GM10266 (cell line): ENCODE results near the gene NIPAL3.

Source experiments
- DNase-seq: peaks from one replicate; pipeline ENCODE4 v3.0.0; 2012; ENCODE audit errors: extremely low spot score
- TF ChIP-seq, protein P1 (sequence below): IDR thresholded peaks from 2 replicates; pipeline ENCODE4 v1.5.1; 2012; ENCODE audit warnings: mild to moderate bottlenecking, low read depth; ENCODE audit not compliant: control insufficient read depth, insufficient read depth; ENCODE audit errors: missing control alignments

NIPAL3 gene

DNA sequence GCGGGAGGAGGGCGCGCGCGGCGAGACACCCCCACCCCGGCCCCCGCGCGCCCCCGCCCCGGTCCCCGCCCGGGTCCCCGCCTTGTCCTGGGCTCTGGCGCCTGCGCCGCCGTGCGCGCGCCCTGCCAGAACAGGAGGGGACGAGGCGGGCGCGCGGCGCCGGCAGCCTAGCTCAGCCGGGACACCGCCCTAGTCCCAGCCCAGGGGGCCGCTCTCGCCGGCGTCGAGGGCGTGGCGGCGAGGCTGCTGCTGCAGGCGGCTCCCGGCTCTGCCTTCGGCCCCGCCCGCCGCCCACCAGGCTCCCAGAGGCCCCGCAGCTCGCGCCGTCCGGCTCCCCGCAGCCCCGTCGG, 87.1 kb downstream of the NIPAL3 start, which contains the start of gene RCAN3:
TSS of gene RCAN3 (plus strand) at position 128 of the 350 bp plus-strand sequence. CDS start 11,537 bp downstream, outside the sequence.
- TF ChIP-seq, protein P1, sequence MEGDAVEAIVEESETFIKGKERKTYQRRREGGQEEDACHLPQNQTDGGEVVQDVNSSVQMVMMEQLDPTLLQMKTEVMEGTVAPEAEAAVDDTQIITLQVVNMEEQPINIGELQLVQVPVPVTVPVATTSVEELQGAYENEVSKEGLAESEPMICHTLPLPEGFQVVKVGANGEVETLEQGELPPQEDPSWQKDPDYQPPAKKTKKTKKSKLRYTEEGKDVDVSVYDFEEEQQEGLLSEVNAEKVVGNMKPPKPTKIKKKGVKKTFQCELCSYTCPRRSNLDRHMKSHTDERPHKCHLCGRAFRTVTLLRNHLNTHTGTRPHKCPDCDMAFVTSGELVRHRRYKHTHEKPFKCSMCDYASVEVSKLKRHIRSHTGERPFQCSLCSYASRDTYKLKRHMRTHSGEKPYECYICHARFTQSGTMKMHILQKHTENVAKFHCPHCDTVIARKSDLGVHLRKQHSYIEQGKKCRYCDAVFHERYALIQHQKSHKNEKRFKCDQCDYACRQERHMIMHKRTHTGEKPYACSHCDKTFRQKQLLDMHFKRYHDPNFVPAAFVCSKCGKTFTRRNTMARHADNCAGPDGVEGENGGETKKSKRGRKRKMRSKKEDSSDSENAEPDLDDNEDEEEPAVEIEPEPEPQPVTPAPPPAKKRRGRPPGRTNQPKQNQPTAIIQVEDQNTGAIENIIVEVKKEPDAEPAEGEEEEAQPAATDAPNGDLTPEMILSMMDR = peak; percentile 1
- DNase-seq = peak; percentile 99

DNA sequence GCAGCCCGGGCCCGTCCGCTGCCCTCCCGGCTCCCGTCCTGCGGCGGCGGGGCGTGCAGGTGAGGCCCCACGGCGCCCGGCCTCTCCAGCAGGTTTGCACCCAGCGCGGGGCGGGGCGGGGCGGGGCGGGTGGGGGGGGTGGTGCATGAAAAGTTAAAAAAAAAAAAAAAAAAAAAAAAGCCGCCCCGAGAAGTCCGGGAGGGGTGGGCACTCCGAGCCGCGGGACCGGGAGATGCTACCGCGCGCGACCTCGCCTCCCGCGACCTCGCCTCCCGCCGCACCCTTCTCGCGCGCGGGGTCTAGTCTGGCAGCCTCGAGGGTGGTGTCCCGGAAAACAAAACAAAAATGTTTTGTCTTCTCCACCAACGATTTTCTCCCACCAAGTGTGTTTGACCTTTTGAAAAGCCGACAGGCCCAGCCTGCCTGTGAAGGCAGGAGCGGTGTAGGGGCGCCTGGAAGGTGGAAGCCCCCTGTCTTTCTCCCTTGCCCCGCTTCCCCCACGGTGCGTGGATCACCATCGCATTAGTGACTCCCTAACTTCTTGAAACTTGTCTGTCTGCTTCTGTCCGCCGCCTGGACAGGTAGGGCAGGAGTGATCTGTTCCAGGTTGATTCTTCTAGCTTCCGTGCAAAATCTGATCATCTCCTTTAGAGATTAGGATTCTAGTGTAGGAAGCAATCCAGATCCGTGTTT, 87.6 kb downstream of the NIPAL3 start:
- TF ChIP-seq, protein P1 = no peak
- DNase-seq = peak; percentile 43

DNA sequence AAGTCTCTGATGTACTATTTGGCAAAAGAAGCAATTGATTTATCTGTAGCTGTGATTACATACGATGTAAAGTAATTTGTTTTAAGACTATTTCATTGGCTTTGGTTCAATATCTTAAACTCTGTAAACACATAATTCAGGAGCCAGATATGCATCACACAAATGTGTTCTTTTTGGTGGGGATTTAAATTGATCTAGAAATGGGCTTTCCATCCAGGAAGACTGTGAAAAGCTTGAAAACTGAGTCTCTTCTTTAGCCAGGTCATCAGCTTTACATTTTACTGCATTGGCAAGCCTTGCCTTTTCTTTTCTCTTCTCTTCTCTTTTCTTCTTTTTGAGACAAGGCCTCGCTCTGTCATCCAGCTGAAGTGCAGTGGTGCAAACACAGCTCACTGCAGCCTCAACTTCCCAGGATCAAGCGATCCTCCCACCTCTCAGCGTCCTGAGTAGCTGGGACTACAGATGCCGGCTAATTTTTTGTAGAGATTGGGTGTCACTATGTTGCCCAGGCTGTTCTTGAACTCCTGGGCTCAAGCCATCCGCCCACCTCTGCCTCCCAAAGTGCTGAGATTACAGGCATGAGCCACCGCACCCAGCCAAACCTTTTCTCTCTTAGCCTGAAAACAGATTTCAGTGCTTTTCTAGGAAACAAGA, 88.4 kb downstream of the NIPAL3 start:
- TF ChIP-seq, protein P1 = no peak
- no peak for DNase-seq

DNA sequence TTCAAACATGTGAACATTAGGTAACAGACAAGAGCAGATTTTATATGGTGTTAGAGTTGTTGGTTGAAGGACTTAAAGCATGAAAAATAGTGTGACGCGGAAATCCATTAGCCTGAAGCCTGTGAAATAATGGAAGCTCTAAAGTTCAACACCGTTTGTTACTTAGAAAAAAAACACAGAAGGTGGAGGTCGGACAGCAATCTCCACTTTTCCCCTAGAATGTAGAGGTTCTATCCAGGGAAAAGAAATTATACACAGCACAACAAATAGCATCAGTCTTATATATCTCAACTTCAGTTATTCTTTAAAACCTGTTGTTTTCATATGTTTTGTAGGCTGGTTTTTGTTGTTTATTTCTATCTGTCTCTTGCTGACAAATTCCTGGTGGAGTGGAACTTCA, 89.0 kb downstream of the NIPAL3 start:
- TF ChIP-seq, protein P1 = no peak
- DNase-seq = no peak

DNA sequence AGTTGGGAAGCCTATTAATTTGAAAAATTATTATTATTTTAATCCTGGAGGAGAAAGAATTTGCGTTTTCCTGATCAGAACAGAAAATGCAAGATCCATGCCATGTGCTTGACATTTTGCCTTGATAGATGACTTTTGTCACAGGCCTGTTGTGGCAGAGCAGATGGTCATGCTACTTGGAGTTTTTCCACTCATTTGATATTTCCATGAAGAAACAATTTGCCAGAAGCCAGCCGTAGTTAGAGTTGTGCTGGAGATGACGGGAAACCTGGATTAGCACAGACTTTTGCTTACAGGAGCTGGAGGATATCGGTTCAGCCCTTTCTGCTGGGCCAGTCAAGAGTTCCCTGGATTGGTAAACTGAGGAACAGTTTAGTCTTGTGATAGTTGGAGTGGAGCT, 90.2 kb downstream of the NIPAL3 start:
- no peak for DNase-seq
- TF ChIP-seq, protein P1 = no peak

DNA sequence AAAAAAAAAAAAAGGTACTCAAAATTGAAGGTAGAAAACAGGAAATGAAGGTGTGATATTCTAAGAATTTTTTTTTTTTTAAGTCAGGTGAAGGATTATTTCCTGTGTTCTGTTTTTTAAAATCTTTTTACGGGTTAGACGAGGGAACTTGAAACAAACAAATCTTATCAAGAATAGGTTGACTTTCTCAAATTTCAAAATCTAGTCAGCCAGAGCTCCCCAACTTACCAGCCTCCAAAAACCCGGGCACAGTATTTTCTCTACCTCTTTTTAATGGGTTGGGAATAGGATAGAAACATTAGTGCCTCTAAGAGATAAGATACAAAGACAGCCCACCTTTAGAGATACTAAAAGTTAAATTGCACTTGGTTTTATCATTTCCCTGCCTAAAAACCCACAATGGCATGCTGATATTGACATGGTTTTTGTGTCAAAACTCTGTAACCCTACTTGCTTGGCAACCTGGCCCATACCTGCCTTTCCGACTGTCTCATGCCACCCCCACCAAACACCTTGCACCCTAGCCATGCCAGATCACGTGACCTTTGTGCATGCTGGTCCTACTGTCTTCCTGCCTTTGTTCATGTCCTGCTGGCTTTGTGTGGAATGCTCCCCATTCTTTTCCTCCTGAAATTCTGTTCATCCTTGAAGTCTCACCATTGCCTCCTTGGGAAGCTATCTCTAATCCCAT, 91.2 kb downstream of the NIPAL3 start:
- TF ChIP-seq, protein P1 = no peak
- DNase-seq = no peak

DNA sequence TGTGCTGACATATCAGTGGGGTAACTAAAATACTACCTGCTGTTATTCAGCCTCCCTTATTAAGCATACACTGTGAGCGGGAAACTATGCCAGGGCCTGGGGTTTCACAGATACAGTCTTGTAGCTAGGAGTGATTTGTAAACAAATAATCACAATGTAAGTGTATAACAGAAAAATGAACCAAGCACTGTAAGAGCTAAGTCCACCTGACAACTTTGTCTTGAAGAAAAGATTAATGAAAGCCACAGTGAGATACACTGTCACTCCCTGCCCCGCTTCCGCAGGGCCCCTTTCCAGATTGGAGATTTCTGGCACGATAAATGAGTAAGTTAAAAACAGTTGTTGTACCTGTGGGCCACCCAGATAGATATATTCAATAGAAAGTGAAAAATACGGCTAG, 91.8 kb downstream of the NIPAL3 start:
- TF ChIP-seq, protein P1 = no peak
- no peak for DNase-seq
